Activated naive CD4-positive, alpha-beta T cell treated with anti-CD3 and anti-CD28 coated beads for 36 hours (primary cell): ENCODE results near the gene MRAP. TPM values are rescaled to one million over a fixed set of nuclear protein-coding genes. Genes with fewer than 3 reads are reported as not detected.
"Not testable (repeated sequence)": the region's sequence is repeated elsewhere in the genome, so short reads cannot be mapped to it uniquely, and the experiment has no call there.

Experiments
- CTCF ChIA-PET: fragments of 350-600 bp; sonication (Branson Sonifier 250); formaldehyde crosslinking; loops from one replicate; lab custom pipeline; 2021; ENCODE audit warnings: antibody characterized with exemption; lab: Charles Lee
- DNase-seq: peaks from one replicate; pipeline ENCODE4 v3.0.0-alpha.2; 2020
- H3K27ac Mint-ChIP-seq: one replicate; pipeline ENCODE4 v1.8.0; 2021; ENCODE audit warnings: mild to moderate bottlenecking, mixed read lengths
- H3K27me3 Mint-ChIP-seq: one replicate; pipeline ENCODE4 v1.8.0; 2021; ENCODE audit warnings: low read depth, mixed read lengths
- H3K36me3 Mint-ChIP-seq: one replicate; pipeline ENCODE4 v1.8.0; 2021; ENCODE audit warnings: low read depth, mixed read lengths
- H3K4me1 Mint-ChIP-seq: one replicate; pipeline ENCODE4 v1.8.0; 2021; ENCODE audit warnings: low read depth, mixed read lengths
- H3K4me3 Mint-ChIP-seq: one replicate; pipeline ENCODE4 v1.8.0; 2021; ENCODE audit warnings: mild to moderate bottlenecking, moderate library complexity, mixed read lengths
- H3K9me3 Mint-ChIP-seq: one replicate; pipeline ENCODE4 v1.8.0; 2021; ENCODE audit warnings: mixed read lengths
- intact Hi-C: fragments of 100-400 bp; cut with micrococcal nuclease; formaldehyde crosslinking; loops from one replicate; pipeline ENCODE4 v1.15.1; 2023
- total RNA-seq, 2 experiments: library from RNA; stranded (reverse); gene quantifications; one replicate each; pipeline ENCODE4 v1.2.3, GENCODE V29; 2021

MRAP gene
- total RNA-seq, 2 experiments from 2014 or later: not detected

DNA sequence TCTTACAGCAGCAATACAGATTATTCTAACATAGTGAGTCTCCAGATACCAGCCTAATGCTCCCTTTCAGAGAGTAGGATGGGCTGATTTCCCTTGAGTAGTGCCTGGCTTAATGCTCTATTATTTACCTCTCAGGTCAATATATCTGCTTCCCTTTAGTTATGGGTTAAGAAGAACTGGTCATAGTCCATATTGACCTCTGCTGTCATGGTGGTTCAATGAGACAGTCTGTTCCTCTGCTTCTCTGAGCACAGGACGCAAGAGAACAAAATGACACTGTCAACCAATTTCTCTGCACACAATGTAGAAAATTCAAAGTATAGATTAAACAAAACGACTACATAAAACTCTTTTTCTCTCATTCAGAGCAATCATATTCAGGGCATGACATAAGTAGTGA is 2.9 kb downstream of the MRAP start:
- Mint-ChIP-seq H3K27me3 (no peaks in the 10 kb centered on the region), H3K4me1 (no peaks in the 10 kb centered on the region), H3K4me3 (no peak overlapping the region), H3K36me3 (peaks cover 19% of the 10 kb centered on the region), H3K27ac (no peak overlapping the region), H3K9me3 (no peaks in the 10 kb centered on the region)
- CTCF ChIA-PET: no interaction called here
- intact Hi-C loops: no loop called here
- no peak for DNase-seq

DNA sequence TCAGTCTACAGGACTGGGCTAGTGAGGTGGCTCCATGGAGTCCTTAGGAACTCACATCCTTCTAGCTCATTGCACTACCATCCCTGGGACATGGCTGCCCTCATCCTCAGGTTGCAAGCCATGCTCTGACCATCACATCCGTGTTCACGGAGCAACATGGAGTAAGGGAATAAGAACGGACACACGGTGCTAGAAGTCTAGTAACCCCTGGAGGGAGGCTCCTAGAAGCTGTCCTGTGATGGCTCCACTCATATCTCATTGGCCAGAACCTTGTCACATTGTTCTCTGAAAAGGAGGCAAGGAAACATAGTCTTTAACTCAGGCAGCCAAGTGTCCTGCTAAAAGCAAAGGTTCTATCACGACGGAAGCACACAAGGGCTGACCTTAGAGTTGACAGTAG is 3.9 kb downstream of the MRAP start:
- Mint-ChIP-seq H3K4me3 (no peak overlapping the region), H3K36me3 (peaks cover 19% of the 10 kb centered on the region), H3K27me3 (no peaks in the 10 kb centered on the region), H3K9me3 (no peaks in the 10 kb centered on the region), H3K27ac (no peak overlapping the region), H3K4me1 (no peaks in the 10 kb centered on the region)
- no peak for DNase-seq
- intact Hi-C loops: no loop called here
- CTCF ChIA-PET: no interaction called here

DNA sequence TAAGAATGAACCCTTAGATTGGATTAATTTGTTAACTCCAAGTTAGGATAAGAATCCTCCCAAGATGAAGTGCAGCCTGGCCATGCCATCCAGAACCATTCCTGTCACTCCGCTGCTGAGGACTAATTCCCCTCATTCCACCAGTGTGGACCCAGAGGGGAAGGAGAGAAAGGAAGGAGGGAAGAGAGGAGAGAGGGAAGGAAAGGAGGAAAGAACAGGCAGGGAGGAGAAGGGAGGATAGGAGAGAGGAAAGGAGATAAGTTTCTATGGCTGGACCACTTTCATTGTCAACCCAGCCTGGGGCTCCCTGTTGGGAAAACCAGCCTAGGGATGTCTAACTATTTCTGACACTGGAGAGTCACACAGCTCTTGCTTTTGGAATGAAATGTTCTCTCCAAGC is 4.7 kb downstream of the MRAP start:
- Mint-ChIP-seq H3K4me3 (no peak overlapping the region), H3K27me3 (no peaks in the 10 kb centered on the region), H3K9me3 (no peaks in the 10 kb centered on the region), H3K27ac (no peak overlapping the region), H3K36me3 (peaks cover 19% of the 10 kb centered on the region), H3K4me1 (no peaks in the 10 kb centered on the region)
- CTCF ChIA-PET: no interaction called here
- intact Hi-C loops: no loop called here
- no peak for DNase-seq

DNA sequence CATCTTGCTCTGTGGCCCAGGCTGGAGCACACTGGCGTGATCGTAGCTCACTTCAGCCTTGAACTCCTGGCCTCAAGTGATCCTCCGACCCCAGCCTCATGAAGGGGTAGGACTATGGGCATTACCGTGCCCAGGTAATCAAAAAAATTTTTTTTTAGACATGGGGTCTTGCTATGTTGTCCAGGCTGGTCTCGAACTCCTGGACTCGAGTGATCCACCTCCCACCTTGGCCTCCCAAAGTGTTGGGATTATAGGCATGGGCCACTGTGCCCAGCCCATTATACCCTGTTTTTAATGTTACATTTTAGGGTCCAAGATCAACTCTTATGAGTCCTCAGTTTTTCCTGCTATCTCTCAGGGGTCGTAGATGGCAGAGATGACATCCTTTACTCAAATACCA is 6.3 kb downstream of the MRAP start:
- DNase-seq: no peak
- intact Hi-C loops: no loop called here
- CTCF ChIA-PET: interaction anchor here (0.8 kb wide), 1 partner anchor 863 kb away, joined by 3 read pairs; no protein-coding TSS in a partner anchor
- H3K27ac Mint-ChIP-seq: no peak overlapping the region
- H3K9me3 Mint-ChIP-seq: no peaks in the 10 kb centered on the region
- peaks cover 20% of the 10 kb centered on the region for H3K36me3 Mint-ChIP-seq
- no peak overlapping the region for H3K4me3 Mint-ChIP-seq
- no peaks in the 10 kb centered on the region for H3K27me3 Mint-ChIP-seq
- H3K4me1 Mint-ChIP-seq: no peaks in the 10 kb centered on the region

DNA sequence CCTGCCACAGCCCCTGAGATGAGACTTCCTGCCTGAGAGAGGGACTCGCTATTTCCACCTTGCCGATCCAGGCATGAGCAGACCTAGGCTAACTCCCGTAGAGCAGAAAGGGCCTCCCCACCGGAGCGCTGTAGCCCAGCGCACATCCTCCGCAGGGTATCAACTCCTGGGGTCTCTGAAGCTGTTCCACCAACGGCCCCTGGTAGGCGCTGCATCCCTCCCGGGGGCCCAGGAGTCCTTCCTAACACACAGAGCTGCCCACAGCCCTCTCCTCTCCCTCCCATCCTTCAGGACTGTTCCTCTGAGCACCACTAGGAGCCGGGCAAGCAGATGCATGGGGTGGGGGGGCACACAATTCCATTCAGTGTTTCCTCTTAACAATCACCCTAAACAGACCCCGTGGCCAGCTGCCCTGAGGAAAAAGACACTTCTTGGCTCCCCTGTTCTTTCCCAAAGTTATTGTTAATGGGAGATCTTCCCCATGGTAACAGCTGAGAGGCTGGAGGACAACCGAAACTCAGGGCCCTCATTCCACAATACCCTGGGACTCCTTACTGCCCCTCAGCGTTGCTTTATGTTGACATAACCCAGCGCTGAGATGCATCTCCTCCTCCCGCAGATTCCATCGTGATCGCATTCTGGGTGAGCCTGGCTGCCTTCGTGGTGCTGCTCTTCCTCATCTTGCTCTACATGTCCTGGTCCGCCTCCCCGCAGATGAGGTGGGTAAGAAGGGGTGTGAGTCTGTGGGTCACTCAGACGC is 7.5 kb downstream of the MRAP start:
- Mint-ChIP-seq H3K27me3 (no peaks in the 10 kb centered on the region), H3K4me3 (no peak overlapping the region), H3K36me3 (peaks cover 17% of the 10 kb centered on the region), H3K4me1 (peaks cover 4% of the 10 kb centered on the region), H3K9me3 (no peaks in the 10 kb centered on the region), H3K27ac (no peak overlapping the region)
- CTCF ChIA-PET: no interaction called here
- intact Hi-C loops: no loop called here
- DNase-seq: no peak

DNA sequence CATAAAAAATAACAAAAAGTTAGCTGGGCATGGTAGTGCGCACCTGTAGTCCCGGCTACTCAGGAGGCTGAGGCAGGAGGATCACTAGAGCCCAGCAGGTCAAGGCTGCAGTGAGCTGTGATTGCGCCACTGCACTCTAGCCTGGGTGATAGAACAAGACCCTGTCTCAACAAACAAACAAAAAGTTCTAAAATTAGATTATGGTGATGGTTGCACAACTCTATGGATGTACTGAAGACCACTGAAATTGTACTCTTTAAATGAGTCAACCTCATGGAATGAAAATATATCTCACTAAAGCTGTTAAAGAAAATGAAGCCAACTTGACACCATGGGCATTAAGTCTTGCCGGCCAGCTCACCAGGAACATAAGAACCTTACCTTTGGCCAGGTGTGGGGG is 9.1 kb downstream of the MRAP start:
- Mint-ChIP-seq H3K4me3 (no peak overlapping the region), H3K36me3 (peaks cover 24% of the 10 kb centered on the region), H3K4me1 (peaks cover 7% of the 10 kb centered on the region), H3K27ac (no peak overlapping the region), H3K9me3 (no peaks in the 10 kb centered on the region), H3K27me3 (no peaks in the 10 kb centered on the region)
- no peak for DNase-seq
- CTCF ChIA-PET: no interaction called here
- intact Hi-C loops: no loop called here

DNA sequence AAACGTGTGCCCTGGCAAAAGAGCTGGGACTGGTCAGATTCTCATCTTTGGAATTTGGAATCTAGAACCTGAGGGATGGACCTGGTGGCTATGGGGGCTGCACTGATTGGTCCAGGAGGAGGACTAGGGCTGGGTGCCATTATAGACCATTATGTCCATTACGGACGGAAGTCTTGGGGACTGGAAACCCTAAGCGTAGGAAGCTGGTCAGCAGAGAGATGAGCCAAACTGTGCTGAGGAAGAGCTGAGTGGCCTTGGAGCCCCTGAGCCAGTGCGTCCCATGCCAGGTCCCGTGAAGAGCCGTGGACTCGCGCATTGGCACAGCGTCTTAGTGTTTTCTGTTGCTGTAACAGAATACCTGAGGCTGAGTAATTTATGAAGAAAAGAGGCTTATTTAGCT is 10.0 kb downstream of the MRAP start:
- H3K4me1 Mint-ChIP-seq: peaks cover 7% of the 10 kb centered on the region
- H3K4me3 Mint-ChIP-seq: no peak overlapping the region
- H3K27me3 Mint-ChIP-seq: no peaks in the 10 kb centered on the region
- no peaks in the 10 kb centered on the region for H3K9me3 Mint-ChIP-seq
- no peak for DNase-seq
- peaks cover 26% of the 10 kb centered on the region for H3K36me3 Mint-ChIP-seq
- CTCF ChIA-PET: no interaction called here
- intact Hi-C loops: no loop called here
- no peak overlapping the region for H3K27ac Mint-ChIP-seq

DNA sequence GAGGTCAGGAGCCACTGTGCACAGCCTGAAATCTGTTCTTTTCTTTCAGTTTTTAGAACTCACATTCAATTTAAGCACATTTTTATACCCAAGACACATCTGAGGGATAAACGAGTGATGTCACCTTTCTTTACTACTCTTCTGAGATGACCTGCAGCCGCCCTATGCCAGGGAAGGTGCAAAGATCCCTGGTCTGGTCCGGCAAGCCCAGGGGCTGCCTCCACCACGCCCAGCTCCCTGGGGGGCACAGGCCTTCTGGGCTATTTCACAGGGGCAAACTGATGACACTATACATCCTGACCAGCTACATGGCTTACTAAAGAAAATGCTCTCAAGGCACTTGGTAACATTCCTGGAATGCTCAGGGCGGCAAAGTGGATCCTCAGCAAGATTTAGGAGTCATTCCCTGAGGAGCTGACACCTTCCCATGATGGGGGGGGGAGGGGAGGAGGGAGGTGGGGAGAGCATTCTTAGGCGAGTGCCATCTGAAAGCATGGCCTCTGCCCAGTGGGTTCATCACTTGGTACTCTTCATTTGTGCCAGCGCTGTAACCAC is 11.3 kb downstream of the MRAP start:
- no peak overlapping the region for H3K4me3 Mint-ChIP-seq
- H3K27me3 Mint-ChIP-seq: no peaks in the 10 kb centered on the region
- peaks cover 7% of the 10 kb centered on the region for H3K4me1 Mint-ChIP-seq
- intact Hi-C loops: no loop called here
- CTCF ChIA-PET: no interaction called here
- peaks cover 26% of the 10 kb centered on the region for H3K36me3 Mint-ChIP-seq
- H3K27ac Mint-ChIP-seq: no peak overlapping the region
- DNase-seq: no peak
- H3K9me3 Mint-ChIP-seq: no peaks in the 10 kb centered on the region

DNA sequence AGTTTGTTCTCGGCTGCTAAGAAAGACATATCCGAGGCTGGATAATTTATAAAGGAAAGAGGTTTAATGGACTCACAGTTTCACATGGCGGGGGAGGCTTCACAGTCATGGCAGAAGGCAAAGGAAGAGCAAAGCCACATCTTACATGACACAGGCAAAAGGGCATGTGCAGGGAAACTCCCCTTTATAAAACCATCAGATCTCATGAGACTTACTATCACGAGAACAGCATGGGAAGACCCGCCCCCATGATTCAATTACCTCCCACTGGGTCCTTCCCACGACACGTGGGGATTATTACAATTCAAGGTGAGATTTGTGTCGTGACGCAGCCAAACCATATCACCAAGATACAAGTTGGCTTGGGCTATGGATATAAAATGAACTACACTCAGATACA is 12.3 kb downstream of the MRAP start:
- peaks cover 25% of the 10 kb centered on the region for H3K36me3 Mint-ChIP-seq
- CTCF ChIA-PET, intact Hi-C loops, H3K4me3 Mint-ChIP-seq, H3K27ac Mint-ChIP-seq, H3K4me1 Mint-ChIP-seq, H3K27me3 Mint-ChIP-seq, H3K9me3 Mint-ChIP-seq: not testable (repeated sequence)
- DNase-seq: peak; percentile 36

DNA sequence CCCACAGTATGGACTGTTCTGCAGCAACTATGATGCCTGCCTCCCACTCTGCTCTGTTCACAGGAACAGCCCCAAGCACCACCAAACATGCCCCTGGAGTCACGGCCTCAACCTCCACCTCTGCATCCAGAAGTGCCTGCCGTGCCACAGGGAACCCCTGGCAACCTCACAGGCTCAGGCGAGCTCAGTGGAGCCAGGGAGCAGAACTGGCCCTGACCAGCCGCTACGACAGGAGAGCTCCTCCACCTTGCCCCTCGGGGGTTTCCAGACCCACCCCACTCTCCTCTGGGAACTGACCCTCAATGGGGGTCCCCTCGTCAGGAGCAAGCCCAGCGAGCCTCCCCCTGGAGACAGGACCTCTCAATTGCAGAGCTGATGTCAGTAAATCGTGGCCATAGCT is 13.0 kb downstream of the MRAP start:
- no peak overlapping the region for H3K27ac Mint-ChIP-seq
- no peak for DNase-seq
- CTCF ChIA-PET: interaction anchor here (0.6 to 1.0 kb wide), 2 partner anchors 19 to 53 kb away, joined by 4 to 5 read pairs; no protein-coding TSS in a partner anchor
- H3K36me3 Mint-ChIP-seq: peaks cover 25% of the 10 kb centered on the region
- H3K4me1 Mint-ChIP-seq: peaks cover 7% of the 10 kb centered on the region
- intact Hi-C loops: no loop called here
- H3K9me3 Mint-ChIP-seq: no peaks in the 10 kb centered on the region
- no peaks in the 10 kb centered on the region for H3K27me3 Mint-ChIP-seq
- H3K4me3 Mint-ChIP-seq: no peak overlapping the region

DNA sequence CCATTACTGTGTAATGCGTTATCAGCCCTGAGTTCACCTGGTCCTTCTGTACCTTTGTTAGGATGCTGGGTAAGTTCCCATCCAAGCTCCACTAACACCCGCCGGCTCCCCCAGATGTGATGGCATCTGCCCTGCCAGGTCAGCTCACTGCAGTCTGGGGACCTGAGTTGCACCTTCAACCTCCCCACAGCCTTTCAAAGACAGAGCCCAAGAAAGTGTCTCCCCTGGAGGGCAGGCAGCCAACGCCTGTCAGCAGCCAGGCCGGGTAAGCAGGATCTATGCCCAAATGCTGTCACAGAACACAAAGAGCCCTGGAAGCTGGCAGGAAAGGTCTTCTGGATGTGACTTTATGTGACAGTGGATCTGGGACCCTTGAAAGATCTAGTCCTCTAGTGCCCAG is 13.7 kb downstream of the MRAP start:
- intact Hi-C loops: no loop called here
- Mint-ChIP-seq H3K27ac (no peak overlapping the region), H3K4me3 (no peak overlapping the region), H3K4me1 (peaks cover 7% of the 10 kb centered on the region), H3K27me3 (no peaks in the 10 kb centered on the region), H3K36me3 (peaks cover 27% of the 10 kb centered on the region), H3K9me3 (no peaks in the 10 kb centered on the region)
- CTCF ChIA-PET: interaction anchor here (0.6 to 1.0 kb wide), 2 partner anchors 18 to 54 kb away, joined by 4 to 5 read pairs; no protein-coding TSS in a partner anchor
- DNase-seq: no peak

DNA sequence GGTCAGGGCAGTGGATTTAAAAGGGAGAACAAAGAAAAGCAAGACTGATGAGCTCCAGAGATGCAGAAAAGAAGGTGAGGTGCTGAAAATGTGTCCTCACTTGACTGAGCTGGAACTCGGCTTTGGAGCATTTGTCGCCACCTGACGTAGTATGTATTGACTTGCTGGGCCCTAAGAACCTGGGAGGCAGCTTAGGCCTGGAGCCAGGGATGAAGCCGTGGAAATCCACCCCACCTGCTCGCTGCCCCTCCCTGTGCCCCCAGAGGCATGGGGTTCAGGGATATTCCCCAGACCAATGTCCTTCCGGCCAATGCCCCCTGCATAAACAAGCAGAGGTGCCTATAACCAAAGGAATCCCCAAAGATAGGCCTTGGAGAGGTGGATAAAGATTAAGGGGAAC is 14.3 kb downstream of the MRAP start:
- Mint-ChIP-seq H3K27ac (no peak overlapping the region), H3K4me3 (no peak overlapping the region), H3K27me3 (no peaks in the 10 kb centered on the region), H3K4me1 (peaks cover 7% of the 10 kb centered on the region), H3K36me3 (peaks cover 27% of the 10 kb centered on the region), H3K9me3 (no peaks in the 10 kb centered on the region)
- intact Hi-C loops: no loop called here
- DNase-seq: no peak
- CTCF ChIA-PET: no interaction called here

DNA sequence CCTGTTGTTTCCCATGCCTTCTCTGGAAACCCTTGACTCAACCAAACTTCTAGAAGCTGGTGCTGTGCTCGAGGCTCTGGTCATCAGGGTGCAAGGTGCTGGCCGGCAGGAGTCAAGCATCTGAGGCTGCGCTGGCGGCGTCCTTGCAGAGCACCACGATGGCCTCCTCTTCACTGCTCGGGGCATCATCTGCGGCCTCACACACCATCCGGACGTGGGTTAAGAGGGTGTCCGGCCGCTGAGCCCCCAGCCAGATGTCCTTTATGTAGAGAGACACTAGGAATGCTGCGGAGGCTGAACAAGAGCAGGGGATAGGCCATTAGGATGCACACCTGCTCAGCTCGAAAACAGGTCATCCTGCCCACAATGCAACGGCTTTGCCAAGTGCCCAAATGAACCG is 16.2 kb downstream of the MRAP start:
- CTCF ChIA-PET: no interaction called here
- no peaks in the 10 kb centered on the region for H3K9me3 Mint-ChIP-seq
- H3K27ac Mint-ChIP-seq: no peak overlapping the region
- H3K4me3 Mint-ChIP-seq: no peak overlapping the region
- no peaks in the 10 kb centered on the region for H3K27me3 Mint-ChIP-seq
- DNase-seq: no peak
- intact Hi-C loops: no loop called here
- H3K4me1 Mint-ChIP-seq: peaks cover 7% of the 10 kb centered on the region
- peaks cover 38% of the 10 kb centered on the region for H3K36me3 Mint-ChIP-seq
